ENCODE results near the gene ANKRD24.

The ANKRD24 gene

DNA sequence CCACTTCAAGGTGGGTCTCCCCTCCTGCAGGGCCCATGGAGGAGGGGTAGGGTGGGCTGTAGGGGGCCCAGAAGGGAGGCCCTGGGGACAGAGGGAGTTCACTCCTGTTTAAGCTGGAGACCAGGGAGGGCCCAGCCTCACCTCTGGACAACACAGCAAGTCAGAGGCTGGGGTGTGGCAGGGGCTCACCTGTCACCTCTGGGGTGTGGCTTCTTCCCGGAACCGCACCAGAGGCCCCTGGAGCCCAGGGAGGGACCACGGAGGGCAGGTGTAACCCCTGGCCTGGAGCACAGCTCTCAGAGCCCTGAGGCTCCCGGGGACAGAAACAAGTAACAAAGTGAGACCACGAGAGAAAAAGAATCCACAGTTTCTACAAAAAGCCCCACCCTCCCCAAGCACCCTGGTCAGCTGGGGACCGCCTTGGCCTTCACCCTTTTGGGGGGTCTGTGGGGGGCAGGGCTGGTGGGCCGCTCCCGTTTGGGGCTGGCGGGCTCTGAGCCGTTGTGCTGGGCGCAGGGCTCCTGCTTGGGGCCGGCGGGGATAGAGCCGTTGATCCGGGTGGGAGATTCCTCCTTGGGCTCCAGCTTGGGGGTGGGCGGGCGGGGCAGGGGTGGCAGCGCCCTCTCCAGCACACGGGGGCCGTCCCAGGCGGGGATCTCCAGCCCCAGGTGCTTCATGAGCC lies 8.1 kb upstream of the ANKRD24 start:
- H3K4me1 ChIP-seq (ENCODE audit: control insufficient read depth in 1 of 2, insufficient read depth in 2 of 2, low read length in 2 of 2), result peaks cover 0 to 3% of the 10 kb centered on the region in 2 experiments
- H3K27me3 ChIP-seq (ENCODE audit: insufficient read depth, low read length), result no peaks in the 10 kb centered on the region
- no peak overlapping the region for H2AK5ac ChIP-seq (ENCODE audit: low read length)
- H3K4me3 ChIP-seq (ENCODE audit: low read depth, low read length), result no peak overlapping the region
- no peak overlapping the region for H3K4ac ChIP-seq (ENCODE audit: low read depth, low read length)
- H3K14ac ChIP-seq (ENCODE audit: low read length), result no peak overlapping the region
- no peak overlapping the region for H2BK12ac ChIP-seq (ENCODE audit: low read length)
- H3K9ac ChIP-seq (ENCODE audit: low read length), result no peak overlapping the region
- no CpG with 5 or more reads among the region's 21 CpGs for WGBS (ENCODE audit: extremely low coverage, insufficient coverage, insufficient read length)
- no peak overlapping the region for H3K4me2 ChIP-seq (ENCODE audit: low read length)
- H3K79me1 ChIP-seq (ENCODE audit: low read length), result no peaks in the 10 kb centered on the region
- no peak overlapping the region for H4K12ac ChIP-seq (ENCODE audit: low read depth, low read length)
- no peak overlapping the region for H3K27ac ChIP-seq (ENCODE audit: low read depth, low read length)
- no peak overlapping the region for H4K8ac ChIP-seq (ENCODE audit: low read depth, low read length)
- no peak overlapping the region for H3K23ac ChIP-seq (ENCODE audit: low read length)
- no peak overlapping the region for H2BK5ac ChIP-seq (ENCODE audit: low read depth, low read length, poor library complexity)
- H2BK120ac ChIP-seq (ENCODE audit: insufficient read depth, low read length, poor library complexity), result no peak overlapping the region
- peaks cover 20 to 22% of the 10 kb centered on the region in 2 experiments for H3K36me3 ChIP-seq (ENCODE audit: control insufficient read depth in 1 of 2, insufficient read depth in 2 of 2, low read length in 2 of 2)
- H2AFZ ChIP-seq (ENCODE audit: insufficient read depth, low read length, poor library complexity), result no peak overlapping the region
- DNase-seq, result no peak
- peaks cover 3% of the 10 kb centered on the region for H3K9me3 ChIP-seq (ENCODE audit: insufficient read depth, low read depth, low read length)
- H3K79me2 ChIP-seq (ENCODE audit: control insufficient read depth, insufficient read depth, low read length, poor library complexity), result no peaks in the 10 kb centered on the region
- no peak overlapping the region for H4K91ac ChIP-seq (ENCODE audit: low read depth, low read length)
- H3K18ac ChIP-seq (ENCODE audit: low read length), result no peak overlapping the region

DNA sequence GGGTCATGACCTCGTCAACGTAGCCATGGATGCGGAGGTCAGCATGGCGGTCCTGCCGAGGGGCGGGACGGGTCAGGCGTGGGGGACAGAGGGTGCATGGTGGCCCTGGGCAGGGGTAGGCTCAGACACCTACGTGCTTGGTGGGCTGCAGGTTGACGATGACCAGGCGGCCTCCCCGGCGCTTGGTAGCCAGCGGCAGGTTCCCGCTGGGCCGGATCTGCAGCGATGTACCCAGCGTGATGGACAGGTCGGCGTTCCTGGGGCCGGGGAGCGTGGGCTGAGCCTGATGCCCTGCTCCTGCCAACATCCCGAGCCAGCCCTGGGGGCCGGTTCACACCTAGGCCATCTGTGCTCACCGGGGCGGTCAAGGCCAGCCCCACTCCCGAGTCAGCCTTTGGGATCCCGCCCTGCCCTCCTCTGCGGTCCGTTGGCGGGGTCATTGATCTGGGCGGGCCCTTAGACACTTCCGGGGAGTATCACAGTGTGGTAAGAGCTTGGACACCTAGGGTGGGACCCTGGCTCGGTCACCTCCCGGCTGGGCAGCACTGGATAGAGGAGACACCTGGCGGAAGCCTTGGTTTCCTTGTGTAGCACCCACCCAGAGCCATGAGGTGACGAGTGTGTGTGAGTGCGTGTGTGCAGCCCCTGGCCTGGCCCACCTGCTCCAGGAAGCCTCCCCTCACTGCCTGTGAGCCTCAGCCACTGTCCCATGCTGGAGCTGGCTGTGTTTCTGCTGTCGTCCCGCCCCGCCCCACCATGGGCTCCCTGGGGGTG lies 7.4 kb upstream of the ANKRD24 start:
- no peak overlapping the region for H3K18ac ChIP-seq (ENCODE audit: low read length)
- no peak overlapping the region for H3K4me2 ChIP-seq (ENCODE audit: low read length)
- no peak overlapping the region for H3K4me3 ChIP-seq (ENCODE audit: low read depth, low read length)
- no CpG with 5 or more reads among the region's 41 CpGs for WGBS (ENCODE audit: extremely low coverage, insufficient coverage, insufficient read length)
- H3K27ac ChIP-seq (ENCODE audit: low read depth, low read length), result no peak overlapping the region
- H2BK120ac ChIP-seq (ENCODE audit: insufficient read depth, low read length, poor library complexity), result no peak overlapping the region
- no peak overlapping the region for H2AK5ac ChIP-seq (ENCODE audit: low read length)
- H3K23ac ChIP-seq (ENCODE audit: low read length), result no peak overlapping the region
- no peak overlapping the region for H2BK5ac ChIP-seq (ENCODE audit: low read depth, low read length, poor library complexity)
- H2BK12ac ChIP-seq (ENCODE audit: low read length), result no peak overlapping the region
- peaks cover 3% of the 10 kb centered on the region for H3K9me3 ChIP-seq (ENCODE audit: insufficient read depth, low read depth, low read length)
- H3K27me3 ChIP-seq (ENCODE audit: insufficient read depth, low read length), result no peaks in the 10 kb centered on the region
- no peaks in the 10 kb centered on the region for H3K79me2 ChIP-seq (ENCODE audit: control insufficient read depth, insufficient read depth, low read length, poor library complexity)
- H4K91ac ChIP-seq (ENCODE audit: low read depth, low read length), result no peak overlapping the region
- no peak overlapping the region for H4K12ac ChIP-seq (ENCODE audit: low read depth, low read length)
- H3K4ac ChIP-seq (ENCODE audit: low read depth, low read length), result no peak overlapping the region
- H2AFZ ChIP-seq (ENCODE audit: insufficient read depth, low read length, poor library complexity), result no peak overlapping the region
- H3K14ac ChIP-seq (ENCODE audit: low read length), result no peak overlapping the region
- H3K36me3 ChIP-seq (ENCODE audit: control insufficient read depth in 1 of 2, insufficient read depth in 2 of 2, low read length in 2 of 2), result peaks cover 24 to 28% of the 10 kb centered on the region in 2 experiments
- no peak for DNase-seq
- no peak overlapping the region for H3K9ac ChIP-seq (ENCODE audit: low read length)
- no peaks in the 10 kb centered on the region for H3K79me1 ChIP-seq (ENCODE audit: low read length)
- H4K8ac ChIP-seq (ENCODE audit: low read depth, low read length), result no peak overlapping the region
- H3K4me1 ChIP-seq (ENCODE audit: control insufficient read depth in 1 of 2, insufficient read depth in 2 of 2, low read length in 2 of 2), result peaks cover 0 to 3% of the 10 kb centered on the region in 2 experiments

DNA sequence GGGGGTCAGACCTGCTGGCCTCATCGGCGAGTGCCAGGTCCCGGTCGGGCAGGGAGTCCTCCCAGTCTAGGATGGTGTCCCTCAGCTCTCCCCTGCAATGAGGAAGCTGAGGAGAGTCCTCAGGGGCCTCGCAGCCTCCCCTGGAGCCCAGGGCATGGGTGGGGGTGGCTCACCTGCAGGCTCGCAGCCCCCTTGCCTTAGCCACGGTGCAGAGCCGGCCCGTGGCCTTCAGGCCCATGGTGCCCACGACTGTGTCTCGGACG lies 6.9 kb upstream of the ANKRD24 start:
- Histone ChIP-seq H3K4ac (ENCODE audit: low read depth, low read length) (no peak overlapping the region), H2AFZ (ENCODE audit: insufficient read depth, low read length, poor library complexity) (no peak overlapping the region), H3K14ac (ENCODE audit: low read length) (no peak overlapping the region), H2AK5ac (ENCODE audit: low read length) (no peak overlapping the region), H3K4me1 (ENCODE audit: control insufficient read depth in 1 of 2, insufficient read depth in 2 of 2, low read length in 2 of 2) (peaks cover 0 to 3% of the 10 kb centered on the region in 2 experiments), H4K8ac (ENCODE audit: low read depth, low read length) (no peak overlapping the region), H2BK12ac (ENCODE audit: low read length) (no peak overlapping the region), H3K23ac (ENCODE audit: low read length) (no peak overlapping the region), H3K79me2 (ENCODE audit: control insufficient read depth, insufficient read depth, low read length, poor library complexity) (no peaks in the 10 kb centered on the region), H3K4me3 (ENCODE audit: low read depth, low read length) (no peak overlapping the region), H3K18ac (ENCODE audit: low read length) (no peak overlapping the region), H4K91ac (ENCODE audit: low read depth, low read length) (no peak overlapping the region), H2BK120ac (ENCODE audit: insufficient read depth, low read length, poor library complexity) (no peak overlapping the region), H3K79me1 (ENCODE audit: low read length) (no peaks in the 10 kb centered on the region), H3K4me2 (ENCODE audit: low read length) (no peak overlapping the region), H3K9me3 (ENCODE audit: insufficient read depth, low read depth, low read length) (peaks cover 3% of the 10 kb centered on the region), H2BK5ac (ENCODE audit: low read depth, low read length, poor library complexity) (no peak overlapping the region), H3K27me3 (ENCODE audit: insufficient read depth, low read length) (no peaks in the 10 kb centered on the region), H3K9ac (ENCODE audit: low read length) (no peak overlapping the region), H3K27ac (ENCODE audit: low read depth, low read length) (no peak overlapping the region), H4K12ac (ENCODE audit: low read depth, low read length) (no peak overlapping the region), H3K36me3 (ENCODE audit: control insufficient read depth in 1 of 2, insufficient read depth in 2 of 2, low read length in 2 of 2) (peaks cover 29 to 33% of the 10 kb centered on the region in 2 experiments)
- WGBS (ENCODE audit: extremely low coverage, insufficient coverage, insufficient read length), result no CpG with 5 or more reads among the region's 12 CpGs
- no peak for DNase-seq

DNA sequence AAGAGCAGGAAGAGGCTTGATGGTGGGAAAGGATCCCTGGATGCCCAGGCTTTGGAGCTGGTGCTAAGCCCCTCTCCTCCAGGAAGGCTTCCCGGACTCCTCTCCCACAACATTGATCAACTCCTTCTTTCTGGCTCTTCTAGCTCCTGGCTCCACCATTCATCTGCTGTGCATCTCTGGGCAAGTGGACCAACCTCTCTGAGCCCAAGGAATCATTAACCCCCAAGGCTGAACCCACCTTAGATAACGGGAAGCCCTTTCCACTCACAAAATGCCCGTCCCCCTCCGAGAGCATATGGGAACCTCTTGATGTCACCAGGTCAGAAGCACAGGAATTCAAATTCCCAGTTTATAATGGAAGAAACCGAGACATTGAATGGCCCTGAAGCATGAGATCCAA lies 5.3 kb upstream of the ANKRD24 start:
- Histone ChIP-seq H3K4me1 (ENCODE audit: control insufficient read depth in 1 of 2, insufficient read depth in 2 of 2, low read length in 2 of 2) (peaks cover 0 to 6% of the 10 kb centered on the region in 2 experiments), H3K79me2 (ENCODE audit: control insufficient read depth, insufficient read depth, low read length, poor library complexity) (peaks cover 4% of the 10 kb centered on the region), H3K14ac (ENCODE audit: low read length) (no peak overlapping the region), H3K4me2 (ENCODE audit: low read length) (no peak overlapping the region), H3K4ac (ENCODE audit: low read depth, low read length) (no peak overlapping the region), H3K9ac (ENCODE audit: low read length) (no peak overlapping the region), H2BK120ac (ENCODE audit: insufficient read depth, low read length, poor library complexity) (no peak overlapping the region), H4K91ac (ENCODE audit: low read depth, low read length) (no peak overlapping the region), H4K12ac (ENCODE audit: low read depth, low read length) (no peak overlapping the region), H3K9me3 (ENCODE audit: insufficient read depth, low read depth, low read length) (peaks cover under 1% of the 10 kb centered on the region), H3K79me1 (ENCODE audit: low read length) (peaks cover 5% of the 10 kb centered on the region), H3K36me3 (ENCODE audit: control insufficient read depth in 1 of 2, insufficient read depth in 2 of 2, low read length in 2 of 2) (peaks cover 31 to 37% of the 10 kb centered on the region in 2 experiments), H3K4me3 (ENCODE audit: low read depth, low read length) (no peak overlapping the region), H3K27me3 (ENCODE audit: insufficient read depth, low read length) (no peaks in the 10 kb centered on the region), H4K8ac (ENCODE audit: low read depth, low read length) (no peak overlapping the region), H3K23ac (ENCODE audit: low read length) (no peak overlapping the region), H3K27ac (ENCODE audit: low read depth, low read length) (no peak overlapping the region), H2BK12ac (ENCODE audit: low read length) (no peak overlapping the region), H2AFZ (ENCODE audit: insufficient read depth, low read length, poor library complexity) (no peak overlapping the region), H3K18ac (ENCODE audit: low read length) (no peak overlapping the region), H2AK5ac (ENCODE audit: low read length) (no peak overlapping the region), H2BK5ac (ENCODE audit: low read depth, low read length, poor library complexity) (no peak overlapping the region)
- WGBS (ENCODE audit: extremely low coverage, insufficient coverage, insufficient read length), result no CpG with 5 or more reads among the region's 5 CpGs
- no peak for DNase-seq
